H7 (cell line): ENCODE data around the gene DGKI. TPM values are rescaled to one million over a fixed set of nuclear protein-coding genes. Genes with fewer than 3 reads are reported as not detected.

Experiments used
- DNase-seq: peaks from one replicate; pipeline ENCODE4 v3.0.0; 2012
- H3K27me3 ChIP-seq: 2 replicates; pipeline ENCODE4 v1.6.0; 2011; ENCODE audit warnings: mild to moderate bottlenecking, low read length; ENCODE audit not compliant: control insufficient read depth, insufficient read depth
- H3K36me3 ChIP-seq: replicated peaks from 2 replicates; pipeline ENCODE4 v1.5.1; 2011; ENCODE audit warnings: low read length; ENCODE audit not compliant: control insufficient read depth, insufficient read depth
- H3K4me3 ChIP-seq: 2 replicates; pipeline ENCODE4 v1.5.1; 2011; ENCODE audit warnings: low read depth, mild to moderate bottlenecking, control low read depth, low read length, moderate library complexity; ENCODE audit not compliant: insufficient read depth
- total RNA-seq: library from RNA; depleted of rRNA; stranded (reverse); fragments of >200 nt; shearing (Covaris generic); gene quantifications from 2 replicates; pipeline ENCODE4 v1.2.3, GENCODE V29; 2014

The DGKI gene
- total RNA-seq, 1 experiment from 2014 or later = 0.14 TPM

DNA sequence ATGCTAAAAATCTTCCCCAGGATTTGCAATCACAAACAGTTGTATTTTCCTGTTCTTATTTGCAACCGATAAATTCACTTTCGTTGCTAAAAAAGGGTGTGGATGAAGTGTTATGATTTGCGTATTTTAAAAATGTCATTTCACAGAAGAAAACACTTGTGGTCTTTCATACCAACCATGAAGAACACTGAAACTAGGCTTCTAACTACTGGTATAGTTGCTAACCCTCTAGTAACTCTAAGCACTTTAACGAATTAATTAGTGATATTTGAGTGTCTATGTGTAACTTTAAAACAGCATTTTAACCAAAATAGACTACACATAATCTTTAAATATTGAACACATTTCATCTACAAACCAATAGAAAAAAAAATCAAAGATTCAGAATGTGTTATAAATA lies 315.1 kb downstream of the DGKI start:
- DNase-seq = no peak
- Histone ChIP-seq H3K36me3 (no peaks in the 10 kb centered on the region), H3K4me3 (no peak overlapping the region), H3K27me3 (no peaks in the 10 kb centered on the region)

- no peak overlapping the region for H3K4me3 ChIP-seq
- H3K27me3 ChIP-seq = no peaks in the 10 kb centered on the region
- DNase-seq = no peak
- H3K36me3 ChIP-seq = no peaks in the 10 kb centered on the region
Observed at GRCh38 chr7:137527634-137528033, 319.1 kb downstream of the DGKI start.

DNA sequence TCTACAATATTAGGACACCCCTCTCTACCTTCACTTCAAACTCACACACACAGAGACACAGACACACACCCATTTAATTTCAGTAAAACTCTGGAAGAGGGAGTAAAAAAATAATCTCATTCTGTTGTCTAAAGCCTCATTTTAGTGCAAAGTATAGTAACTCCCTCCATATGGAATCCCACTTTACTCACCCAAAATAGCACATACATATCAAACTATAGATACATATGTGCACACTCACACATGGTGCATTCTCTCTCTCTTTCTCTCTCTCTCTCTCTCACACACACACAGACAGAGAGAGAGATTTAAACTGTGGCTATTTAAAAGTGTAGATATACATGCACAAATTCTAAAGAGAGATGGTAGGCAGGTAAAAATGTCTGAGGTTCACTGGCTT lies 323.6 kb downstream of the DGKI start:
- Histone ChIP-seq H3K27me3 (no peaks in the 10 kb centered on the region), H3K4me3 (no peak overlapping the region), H3K36me3 (no peaks in the 10 kb centered on the region)
- DNase-seq = no peak

- DNase-seq = no peak
- H3K36me3 ChIP-seq = no peaks in the 10 kb centered on the region
- H3K4me3 ChIP-seq = no peak overlapping the region
- H3K27me3 ChIP-seq = no peaks in the 10 kb centered on the region
Observed at GRCh38 chr7:137521451-137521850, 325.3 kb downstream of the DGKI start.

DNA sequence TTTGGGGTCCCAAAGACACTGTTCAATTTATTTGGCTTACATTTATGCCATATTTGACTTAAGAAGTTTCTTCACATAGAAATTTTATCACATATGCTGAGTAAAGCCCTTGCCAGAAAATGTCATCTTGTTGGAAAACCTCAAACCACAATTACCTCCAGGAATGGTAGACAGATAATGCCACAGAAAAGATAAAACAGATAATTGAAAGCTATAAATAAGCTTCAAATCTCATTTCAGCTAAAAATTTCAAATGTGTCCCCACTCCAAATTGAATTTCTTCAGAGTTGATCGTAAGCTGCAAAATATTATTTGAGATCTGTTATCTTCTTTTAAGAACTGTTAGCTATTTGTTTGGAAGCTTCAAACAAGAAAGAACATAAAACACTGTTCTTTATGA lies 326.8 kb downstream of the DGKI start:
- DNase-seq = no peak
- no peak overlapping the region for H3K4me3 ChIP-seq
- no peaks in the 10 kb centered on the region for H3K27me3 ChIP-seq
- H3K36me3 ChIP-seq = no peaks in the 10 kb centered on the region

GRCh38 chr7:137519181-137519691 lies 327.5 kb downstream of the DGKI start:
- H3K27me3 ChIP-seq = no peaks in the 10 kb centered on the region
- no peak for DNase-seq
- H3K4me3 ChIP-seq = no peak overlapping the region
- no peaks in the 10 kb centered on the region for H3K36me3 ChIP-seq

DNA sequence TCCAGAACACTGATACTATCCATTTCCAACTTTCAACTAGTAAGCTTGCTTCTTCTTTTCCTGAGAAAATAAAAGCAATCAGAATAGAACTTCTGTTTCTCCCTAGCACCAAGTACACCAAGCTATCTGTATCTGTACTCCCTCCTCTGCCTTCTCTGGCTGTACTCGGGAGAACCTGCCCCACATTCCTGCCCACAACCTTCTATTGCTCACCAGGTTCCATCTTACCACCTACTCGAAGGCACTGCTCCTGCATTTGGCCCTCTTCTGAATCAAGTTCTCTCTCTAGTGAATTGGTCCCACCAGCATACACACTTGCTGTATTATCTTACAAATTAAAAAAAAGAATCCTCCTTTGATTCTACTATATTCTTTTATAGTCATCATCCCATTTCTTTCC lies 333.7 kb downstream of the DGKI start:
- no peaks in the 10 kb centered on the region for H3K27me3 ChIP-seq
- H3K4me3 ChIP-seq = no peak overlapping the region
- no peaks in the 10 kb centered on the region for H3K36me3 ChIP-seq
- no peak for DNase-seq

DNA sequence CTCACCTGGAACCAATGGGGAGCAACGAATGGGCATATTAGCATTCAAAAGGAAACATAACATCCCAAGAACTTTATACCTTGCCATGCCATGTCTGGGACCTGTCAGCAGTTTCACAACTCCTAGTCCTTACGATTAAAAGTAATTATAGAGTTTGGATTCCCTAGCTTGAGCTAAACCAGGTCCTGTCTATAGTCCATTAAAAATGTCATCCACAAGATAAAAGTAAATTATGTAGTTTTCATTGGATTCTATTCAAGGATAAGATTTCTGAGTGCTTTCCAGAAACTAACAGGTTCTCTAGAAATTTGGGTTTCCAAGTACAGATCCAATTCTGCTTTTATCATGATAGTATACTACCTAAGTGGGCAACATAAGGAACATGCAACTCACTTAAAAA lies 339.7 kb downstream of the DGKI start:
- Histone ChIP-seq H3K36me3 (no peaks in the 10 kb centered on the region), H3K4me3 (no peak overlapping the region), H3K27me3 (no peaks in the 10 kb centered on the region)
- no peak for DNase-seq

GRCh38 chr7:137506031-137506430 lies 340.7 kb downstream of the DGKI start:
- Histone ChIP-seq H3K36me3 (no peaks in the 10 kb centered on the region), H3K4me3 (no peak overlapping the region)
- DNase-seq = no peak

DNA sequence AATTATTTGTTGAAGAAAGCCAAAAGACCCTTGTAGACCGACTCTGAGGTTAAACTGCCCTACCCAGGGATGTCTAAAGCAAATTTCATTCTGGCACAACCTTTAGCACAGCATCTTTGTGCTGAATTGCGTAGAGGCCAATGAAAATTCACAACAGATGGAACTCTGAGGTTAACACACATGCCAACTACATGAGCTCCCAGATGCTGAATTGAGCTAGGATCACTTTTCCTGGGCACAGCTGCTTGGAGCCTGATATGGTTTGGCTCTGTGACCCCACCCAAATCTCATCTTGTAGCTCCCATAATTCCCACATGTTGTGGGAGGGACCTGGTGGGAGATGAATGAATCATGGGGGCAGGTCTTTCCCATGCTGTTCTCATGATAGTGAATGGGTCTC lies 345.2 kb downstream of the DGKI start:
- Histone ChIP-seq H3K27me3 (no peaks in the 10 kb centered on the region), H3K4me3 (no peak overlapping the region), H3K36me3 (no peaks in the 10 kb centered on the region)
- no peak for DNase-seq

More at GRCh38 chr7:137506031-137506430, 340.7 kb downstream of the DGKI start:
- no peaks in the 10 kb centered on the region for H3K27me3 ChIP-seq

- DNase-seq = no peak
- no peaks in the 10 kb centered on the region for H3K36me3 ChIP-seq
- no peaks in the 10 kb centered on the region for H3K27me3 ChIP-seq
- H3K4me3 ChIP-seq = no peak overlapping the region
Observed at GRCh38 chr7:137492889-137493288, 353.9 kb downstream of the DGKI start.

GRCh38 chr7:137489880-137490279 lies 356.9 kb downstream of the DGKI start:
- no peak for DNase-seq
- no peaks in the 10 kb centered on the region for H3K27me3 ChIP-seq
- no peak overlapping the region for H3K4me3 ChIP-seq
- no peaks in the 10 kb centered on the region for H3K36me3 ChIP-seq

- no peaks in the 10 kb centered on the region for H3K36me3 ChIP-seq
- no peaks in the 10 kb centered on the region for H3K27me3 ChIP-seq
- DNase-seq = no peak
- no peak overlapping the region for H3K4me3 ChIP-seq
Observed at GRCh38 chr7:137488038-137488437, 358.7 kb downstream of the DGKI start.

DNA sequence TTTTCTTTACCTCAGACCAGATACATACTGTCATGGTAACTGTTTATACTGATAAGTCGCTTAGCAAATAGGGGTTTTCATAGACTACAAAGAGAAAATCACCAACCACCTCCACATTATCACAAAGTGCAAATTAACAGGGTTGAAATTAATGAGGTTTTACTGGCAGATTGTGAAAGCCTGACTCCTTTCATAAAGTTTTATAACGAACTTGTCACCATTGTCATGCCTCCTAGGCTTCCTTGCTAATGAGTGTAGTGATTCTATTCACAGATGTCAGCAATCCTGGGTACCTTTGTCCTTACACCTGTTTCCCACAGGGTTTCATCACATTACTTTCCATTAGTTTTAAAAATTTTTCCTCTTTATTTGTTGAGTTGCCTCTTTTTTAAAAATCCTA lies 361.0 kb downstream of the DGKI start:
- no peak for DNase-seq
- no peaks in the 10 kb centered on the region for H3K27me3 ChIP-seq
- H3K36me3 ChIP-seq = no peaks in the 10 kb centered on the region
- H3K4me3 ChIP-seq = no peak overlapping the region

DNA sequence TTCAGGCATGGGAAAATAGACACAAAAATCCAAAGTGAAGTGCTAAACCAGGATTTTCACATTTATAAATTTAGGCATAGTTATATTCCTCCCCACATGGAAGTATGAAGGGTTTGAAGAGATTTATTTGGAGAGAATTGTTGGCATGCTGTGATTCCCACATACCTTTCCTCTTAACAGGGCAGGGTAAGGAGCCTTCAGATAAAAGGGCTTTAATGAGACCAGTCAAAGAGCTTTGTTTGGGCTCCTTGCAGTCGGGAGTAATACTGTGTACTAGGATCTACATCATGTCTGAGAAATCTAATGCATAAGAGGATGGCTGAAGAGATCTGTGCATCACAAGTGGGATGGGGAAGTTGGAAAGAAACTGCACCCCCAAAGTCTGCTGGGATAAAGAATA lies 362.4 kb downstream of the DGKI start:
- Histone ChIP-seq H3K4me3 (no peak overlapping the region), H3K36me3 (no peaks in the 10 kb centered on the region), H3K27me3 (no peaks in the 10 kb centered on the region)
- DNase-seq = no peak

DNA sequence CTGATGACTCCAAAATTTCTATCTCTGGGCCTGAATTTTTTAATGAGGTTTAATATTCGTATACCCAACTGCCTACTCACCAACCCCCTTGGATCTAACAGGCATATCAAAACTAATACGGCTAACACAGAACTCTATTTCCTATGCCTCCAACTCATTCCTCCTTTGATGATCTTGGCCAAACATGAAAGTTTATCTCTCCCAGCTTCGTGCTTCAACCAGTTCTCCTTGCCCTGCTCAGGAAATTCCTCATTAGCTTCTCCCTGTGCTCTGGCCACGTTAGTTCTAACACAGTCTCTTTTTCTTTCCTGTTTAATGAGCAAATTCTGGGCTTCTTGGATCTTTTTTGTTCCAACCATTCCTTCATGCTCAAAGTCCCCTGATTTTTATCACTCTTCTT lies 364.3 kb downstream of the DGKI start:
- no peaks in the 10 kb centered on the region for H3K27me3 ChIP-seq
- no peak for DNase-seq
- no peak overlapping the region for H3K4me3 ChIP-seq
- H3K36me3 ChIP-seq = no peaks in the 10 kb centered on the region
